ENCODE results near the gene MEI1. TPM values are rescaled to one million over a fixed set of nuclear protein-coding genes. Genes with fewer than 3 reads are reported as not detected.

Gene MEI1
- polyA plus RNA-seq, 1 donor (not counting 4 experiments of a cell fraction or from before 2014, with no cell fraction given) = 0.10 TPM

DNA sequence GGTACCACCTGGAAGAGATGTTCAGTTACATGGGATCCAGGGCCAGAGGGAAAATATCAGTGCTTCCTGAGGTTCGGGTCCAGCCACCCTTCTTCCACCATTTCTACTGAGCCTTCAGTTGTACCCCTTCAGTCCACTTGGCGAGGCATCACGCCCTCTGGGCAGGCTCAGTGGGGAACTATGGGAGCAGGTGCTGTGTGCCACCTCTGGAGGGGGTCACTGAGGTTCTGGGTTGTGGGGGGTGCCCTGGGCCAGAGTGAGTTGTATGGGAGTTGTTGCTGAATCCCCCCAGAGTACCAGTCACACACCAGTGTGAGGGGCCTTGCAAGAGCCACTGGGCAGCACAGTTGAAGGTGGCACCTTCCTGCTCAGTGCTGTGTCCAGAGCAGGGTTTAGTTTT, 130.9 kb downstream of the MEI1 start:
- no peaks in the 10 kb centered on the region for H4K20me1 ChIP-seq (ENCODE audit: control insufficient read depth, extremely low read depth, insufficient read depth, low read length)
- H3K9me1 ChIP-seq (ENCODE audit: control insufficient read depth, extremely low read depth, insufficient read depth, low read length) = no peaks in the 10 kb centered on the region
- dilution Hi-C loops (cut with MboI; ENCODE audit: extremely low pct_ligation_motif_present, low sequenced_read_pairs) = no loop called here
- no peaks in the 10 kb centered on the region for H3K27me3 ChIP-seq (ENCODE audit: control insufficient read depth, extremely low read depth, insufficient read depth, low read length)
- no peak for DNase-seq (ENCODE audit: low read depth, low spot score)
- no peak overlapping the region for H3K27ac ChIP-seq (ENCODE audit: control insufficient read depth, insufficient read depth, low read length)
- H3K4me3 ChIP-seq (ENCODE audit: control insufficient read depth in 2 of 3, extremely low read depth in 1 of 3, insufficient read depth in 2 of 3, low read depth in 1 of 3, low read length in 3 of 3) = no peak overlapping the region
- H3K9ac ChIP-seq (ENCODE audit: control insufficient read depth, extremely low read depth, insufficient read depth, low read length) = no peak overlapping the region
- no peak overlapping the region for H2AFZ ChIP-seq (ENCODE audit: control insufficient read depth, low read length)
- no peaks in the 10 kb centered on the region for H3K9me3 ChIP-seq (ENCODE audit: control insufficient read depth, low read depth, low read length)
- peaks cover 20% of the 10 kb centered on the region for H3K4me1 ChIP-seq (ENCODE audit: control insufficient read depth, extremely low read depth, insufficient read depth, low read length)
- FAIRE-seq = no peak
- no peak overlapping the region for H3K4me2 ChIP-seq (ENCODE audit: control insufficient read depth, extremely low read depth, insufficient read depth, low read depth, low read length)
- H3K36me3 ChIP-seq (ENCODE audit: control insufficient read depth in 2 of 2, extremely low read depth in 1 of 2, insufficient read depth in 2 of 2, low read length in 2 of 2) = peaks cover 0 to 2% of the 10 kb centered on the region in 2 experiments
- TF ChIP-seq CTCF (optimal IDR thresholded peaks at IDR 0.05 in 1 of 3, IDR thresholded peaks at IDR 0.05 in 1 of 3, conservative IDR thresholded peaks at IDR 0.05 in 1 of 3; ENCODE audit: extremely low read depth in 1 of 3, insufficient read depth in 2 of 3, low read length in 3 of 3) = peak in 1 of 3 experiments; percentile 10
- TF ChIP-seq EZH2 (IDR thresholded peaks at IDR 0.05; ENCODE audit: low read length) = no peak
- peaks cover 21% of the 10 kb centered on the region for H3K79me2 ChIP-seq (ENCODE audit: control insufficient read depth, insufficient read depth, low read length)

DNA sequence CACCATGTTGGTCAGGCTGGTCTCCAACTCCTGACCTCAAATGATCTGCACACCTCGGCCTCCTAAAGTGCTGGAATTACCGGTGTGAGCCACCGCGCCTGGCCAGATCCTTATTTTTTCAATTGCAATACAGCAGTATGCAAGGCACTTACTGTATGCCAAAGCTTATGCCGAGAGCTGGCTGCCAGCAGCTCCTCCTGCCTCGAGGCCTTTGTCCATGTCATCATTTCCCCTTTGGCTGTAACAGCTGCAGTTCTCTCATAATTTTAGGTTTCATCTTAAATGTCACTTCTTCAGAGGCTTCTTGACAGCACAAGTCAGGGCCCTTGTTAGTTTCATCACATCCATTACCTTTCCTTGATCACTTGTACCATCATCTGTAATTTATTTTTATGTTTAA, 132.1 kb downstream of the MEI1 start:
- no peak overlapping the region for H3K4me3 ChIP-seq (ENCODE audit: control insufficient read depth in 2 of 3, extremely low read depth in 1 of 3, insufficient read depth in 2 of 3, low read depth in 1 of 3, low read length in 3 of 3)
- H3K9ac ChIP-seq (ENCODE audit: control insufficient read depth, extremely low read depth, insufficient read depth, low read length) = no peak overlapping the region
- no peak overlapping the region for H2AFZ ChIP-seq (ENCODE audit: control insufficient read depth, low read length)
- no peaks in the 10 kb centered on the region for H3K9me1 ChIP-seq (ENCODE audit: control insufficient read depth, extremely low read depth, insufficient read depth, low read length)
- no peaks in the 10 kb centered on the region for H3K9me3 ChIP-seq (ENCODE audit: control insufficient read depth, low read depth, low read length)
- peaks cover 0 to 8% of the 10 kb centered on the region in 2 experiments for H3K36me3 ChIP-seq (ENCODE audit: control insufficient read depth in 2 of 2, extremely low read depth in 1 of 2, insufficient read depth in 2 of 2, low read length in 2 of 2)
- H3K27ac ChIP-seq (ENCODE audit: control insufficient read depth, insufficient read depth, low read length) = peak overlapping the region; percentile 98
- dilution Hi-C loops (cut with MboI; ENCODE audit: extremely low pct_ligation_motif_present, low sequenced_read_pairs) = no loop called here
- no peak for FAIRE-seq
- peaks cover 32% of the 10 kb centered on the region for H3K79me2 ChIP-seq (ENCODE audit: control insufficient read depth, insufficient read depth, low read length)
- H3K4me2 ChIP-seq (ENCODE audit: control insufficient read depth, extremely low read depth, insufficient read depth, low read depth, low read length) = peak overlapping the region; percentile 22
- H3K27me3 ChIP-seq (ENCODE audit: control insufficient read depth, extremely low read depth, insufficient read depth, low read length) = no peaks in the 10 kb centered on the region
- TF ChIP-seq CTCF (optimal IDR thresholded peaks at IDR 0.05 in 1 of 3, IDR thresholded peaks at IDR 0.05 in 1 of 3, conservative IDR thresholded peaks at IDR 0.05 in 1 of 3; ENCODE audit: extremely low read depth in 1 of 3, insufficient read depth in 2 of 3, low read length in 3 of 3) (no peak), EZH2 (IDR thresholded peaks at IDR 0.05; ENCODE audit: low read length) (no peak)
- DNase-seq (ENCODE audit: low read depth, low spot score) = no peak
- peaks cover 30% of the 10 kb centered on the region for H3K4me1 ChIP-seq (ENCODE audit: control insufficient read depth, extremely low read depth, insufficient read depth, low read length)
- no peaks in the 10 kb centered on the region for H4K20me1 ChIP-seq (ENCODE audit: control insufficient read depth, extremely low read depth, insufficient read depth, low read length)
